Astrocyte (in vitro differentiated cells and primary cell): ENCODE results near the gene DCLK2. TPM values are rescaled to one million over a fixed set of nuclear protein-coding genes. Genes with fewer than 3 reads are reported as not detected.

ENCODE experiments used
- DNase-seq: peaks from one replicate; pipeline ENCODE4 v3.0.0-alpha.2; 2010; ENCODE audit warnings: low read depth
- FAIRE-seq: peaks from 2 replicates; lab custom pipeline; 2011; peaks lifted over from hg19 to GRCh38; lab: Jason Lieb, UNC
- H2AFZ ChIP-seq: 2 replicates; pipeline ENCODE4 v1.6.0; 2012; ENCODE audit warnings: low read depth, low read length, inconsistent platforms
- H3K27ac ChIP-seq: 2 replicates; pipeline ENCODE4 v1.5.1; 2011; ENCODE audit warnings: low read depth, low read length, inconsistent platforms
- H3K27me3 ChIP-seq: 2 replicates; pipeline ENCODE4 v1.6.0; 2011; ENCODE audit warnings: low read length, inconsistent platforms; ENCODE audit not compliant: insufficient read depth
- H3K36me3 ChIP-seq: 2 replicates; pipeline ENCODE4 v1.5.1; 2011; ENCODE audit warnings: low read length, inconsistent platforms; ENCODE audit not compliant: insufficient read depth
- H3K4me1 ChIP-seq: 2 replicates; pipeline ENCODE4 v1.5.1; 2011; ENCODE audit warnings: low read length, inconsistent platforms; ENCODE audit not compliant: insufficient read depth
- H3K4me2 ChIP-seq: 2 replicates; pipeline ENCODE4 v1.6.0; 2012; ENCODE audit warnings: low read length, inconsistent platforms
- H3K4me3 ChIP-seq: 2 replicates; pipeline ENCODE4 v1.5.1; 2011; ENCODE audit warnings: low read depth, mild to moderate bottlenecking, low read length, inconsistent platforms; ENCODE audit not compliant: insufficient read depth
- H3K79me2 ChIP-seq: 2 replicates; pipeline ENCODE4 v1.6.0; 2012; ENCODE audit warnings: mild to moderate bottlenecking, low read length, inconsistent platforms; ENCODE audit not compliant: insufficient read depth
- H3K9ac ChIP-seq: 2 replicates; pipeline ENCODE4 v1.6.0; 2012; ENCODE audit warnings: mild to moderate bottlenecking, low read length, inconsistent platforms
- H3K9me3 ChIP-seq: 2 replicates; pipeline ENCODE4 v1.5.1; 2012; ENCODE audit warnings: low read depth, mild to moderate bottlenecking, low read length, inconsistent platforms; ENCODE audit not compliant: insufficient read depth
- H4K20me1 ChIP-seq: 2 replicates; pipeline ENCODE4 v1.6.0; 2012; ENCODE audit warnings: low read length, inconsistent platforms; ENCODE audit not compliant: insufficient read depth
- H3K27ac Mint-ChIP-seq: one replicate; pipeline ENCODE4 v1.8.0; 2021; ENCODE audit warnings: mild to moderate bottlenecking, mixed read lengths; ENCODE audit not compliant: unreplicated experiment
- H3K27me3 Mint-ChIP-seq: one replicate; pipeline ENCODE4 v1.8.0; 2021; ENCODE audit warnings: low read depth, mixed read lengths; ENCODE audit not compliant: unreplicated experiment
- H3K36me3 Mint-ChIP-seq: one replicate; pipeline ENCODE4 v1.8.0; 2021; ENCODE audit warnings: low read depth, mixed read lengths; ENCODE audit not compliant: unreplicated experiment
- H3K4me1 Mint-ChIP-seq: one replicate; pipeline ENCODE4 v1.8.0; 2021; ENCODE audit warnings: low read depth, mixed read lengths; ENCODE audit not compliant: unreplicated experiment
- H3K4me3 Mint-ChIP-seq: one replicate; pipeline ENCODE4 v1.8.0; 2021; ENCODE audit warnings: mild to moderate bottlenecking, moderate library complexity, mixed read lengths; ENCODE audit not compliant: unreplicated experiment
- H3K9me3 Mint-ChIP-seq: one replicate; pipeline ENCODE4 v1.8.0; 2021; ENCODE audit warnings: mild to moderate bottlenecking, mixed read lengths; ENCODE audit not compliant: unreplicated experiment
- CTCF ChIP-seq: IDR thresholded peaks from 2 replicates; pipeline ENCODE4 v1.5.1; 2011; ENCODE audit warnings: low read depth, mild to moderate bottlenecking, inconsistent platforms, low read length, moderate library complexity; ENCODE audit not compliant: insufficient read depth
- EZH2 ChIP-seq: IDR thresholded peaks from 2 replicates; pipeline ENCODE4 v1.6.1; 2012; ENCODE audit warnings: mild to moderate bottlenecking, low read length, inconsistent platforms; ENCODE audit not compliant: insufficient read depth
- total RNA-seq: library from RNA; stranded (reverse); gene quantifications from 2 replicates; pipeline ENCODE4 v1.2.1, GENCODE V29; 2021

The DCLK2 gene
- total RNA-seq, 1 donor from 2014 or later, result 6.2 TPM

- Histone ChIP-seq H3K9ac (no peak overlapping the region), H2AFZ (no peak overlapping the region), H3K9me3 (no peaks in the 10 kb centered on the region), H3K4me3 (no peak overlapping the region), H3K27ac (no peak overlapping the region), H3K4me2 (no peak overlapping the region), H3K27me3 (no peaks in the 10 kb centered on the region), H3K79me2 (no peaks in the 10 kb centered on the region), H4K20me1 (no peaks in the 10 kb centered on the region), H3K36me3 (no peaks in the 10 kb centered on the region), H3K4me1 (no peaks in the 10 kb centered on the region)
- Mint-ChIP-seq H3K27me3 (no peaks in the 10 kb centered on the region), H3K36me3 (no peaks in the 10 kb centered on the region), H3K4me3 (no peak overlapping the region), H3K9me3 (no peaks in the 10 kb centered on the region), H3K27ac (no peak overlapping the region), H3K4me1 (peaks cover 3% of the 10 kb centered on the region)
- DNase-seq, result no peak
- no peak for TF ChIP-seq CTCF
- no peak for TF ChIP-seq EZH2
- no peak for FAIRE-seq
Measured at GRCh38 chr4:150205016-150205415, 126.8 kb downstream of the DCLK2 start.

DNA sequence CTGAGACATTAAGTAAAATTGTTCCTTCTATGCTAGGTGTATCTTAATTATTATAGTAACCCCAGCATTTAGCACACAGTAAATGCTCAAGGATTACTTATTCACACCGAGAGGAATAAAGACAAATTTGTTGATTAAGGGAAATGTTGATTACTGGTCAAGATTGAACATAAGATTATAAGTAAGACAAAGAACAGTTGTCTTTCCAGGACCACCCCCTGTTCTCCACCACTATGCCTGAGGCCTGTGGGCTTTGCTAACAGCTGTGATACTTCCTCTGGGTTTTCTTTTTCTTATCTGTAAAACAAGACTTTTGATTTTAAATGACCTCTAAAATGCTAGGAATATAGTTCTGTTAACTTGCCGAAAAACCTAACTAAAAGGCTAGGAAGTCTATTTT is 128.0 kb downstream of the DCLK2 start:
- H3K79me2 ChIP-seq, result no peaks in the 10 kb centered on the region
- H3K27me3 ChIP-seq, result no peaks in the 10 kb centered on the region
- H3K36me3 ChIP-seq, result no peaks in the 10 kb centered on the region
- no peaks in the 10 kb centered on the region for H3K4me1 ChIP-seq
- no peak for TF ChIP-seq EZH2
- TF ChIP-seq CTCF, result no peak
- no peak for DNase-seq
- Mint-ChIP-seq H3K9me3 (no peaks in the 10 kb centered on the region), H3K27ac (no peak overlapping the region), H3K4me1 (peaks cover 3% of the 10 kb centered on the region), H3K36me3 (peaks cover 4% of the 10 kb centered on the region), H3K27me3 (no peaks in the 10 kb centered on the region), H3K4me3 (no peak overlapping the region)
- H3K27ac ChIP-seq, result no peak overlapping the region
- no peaks in the 10 kb centered on the region for H4K20me1 ChIP-seq
- no peak overlapping the region for H3K4me2 ChIP-seq
- H3K9me3 ChIP-seq, result no peaks in the 10 kb centered on the region
- FAIRE-seq, result peak; percentile 82
- no peak overlapping the region for H2AFZ ChIP-seq
- no peak overlapping the region for H3K4me3 ChIP-seq
- no peak overlapping the region for H3K9ac ChIP-seq

DNA sequence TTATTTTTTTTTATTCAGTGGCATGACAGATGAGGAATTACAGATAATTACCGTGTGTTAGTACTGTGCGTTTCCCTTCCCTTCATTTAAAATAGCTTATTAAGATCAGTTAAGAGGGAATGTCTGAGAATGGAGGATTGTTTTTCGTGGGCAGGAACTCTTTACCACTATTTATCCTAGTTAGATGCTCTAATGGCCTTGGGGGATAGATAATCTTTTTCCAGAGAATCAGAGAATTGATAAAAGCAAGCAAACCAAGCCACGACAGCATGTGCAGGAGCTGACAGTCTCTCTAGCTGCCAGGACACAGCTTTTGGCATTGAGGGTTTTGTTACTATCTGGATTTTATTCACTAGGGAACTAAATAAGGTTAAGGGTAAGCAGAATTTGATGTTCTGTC is 128.7 kb downstream of the DCLK2 start:
- no peak for DNase-seq
- no peak overlapping the region for H3K4me2 ChIP-seq
- H3K27me3 ChIP-seq, result no peaks in the 10 kb centered on the region
- H3K36me3 ChIP-seq, result no peaks in the 10 kb centered on the region
- no peak overlapping the region for H3K27ac ChIP-seq
- no peak overlapping the region for H2AFZ ChIP-seq
- Mint-ChIP-seq H3K27me3 (no peaks in the 10 kb centered on the region), H3K36me3 (peaks cover 4% of the 10 kb centered on the region), H3K9me3 (no peaks in the 10 kb centered on the region), H3K4me1 (peaks cover 3% of the 10 kb centered on the region), H3K27ac (no peak overlapping the region), H3K4me3 (no peak overlapping the region)
- no peaks in the 10 kb centered on the region for H3K9me3 ChIP-seq
- H3K79me2 ChIP-seq, result no peaks in the 10 kb centered on the region
- no peak for TF ChIP-seq CTCF
- TF ChIP-seq EZH2, result no peak
- H3K4me1 ChIP-seq, result no peaks in the 10 kb centered on the region
- no peak overlapping the region for H3K4me3 ChIP-seq
- no peaks in the 10 kb centered on the region for H4K20me1 ChIP-seq
- H3K9ac ChIP-seq, result no peak overlapping the region
- FAIRE-seq, result no peak
